ENCODE data around the gene CFH. TPM values are rescaled to one million over a fixed set of nuclear protein-coding genes. Genes with fewer than 3 reads are reported as not detected.

Gene CFH
- total RNA-seq, 4 donors from 2014 or later = 35.7 to 111 (median 60.9) TPM

DNA sequence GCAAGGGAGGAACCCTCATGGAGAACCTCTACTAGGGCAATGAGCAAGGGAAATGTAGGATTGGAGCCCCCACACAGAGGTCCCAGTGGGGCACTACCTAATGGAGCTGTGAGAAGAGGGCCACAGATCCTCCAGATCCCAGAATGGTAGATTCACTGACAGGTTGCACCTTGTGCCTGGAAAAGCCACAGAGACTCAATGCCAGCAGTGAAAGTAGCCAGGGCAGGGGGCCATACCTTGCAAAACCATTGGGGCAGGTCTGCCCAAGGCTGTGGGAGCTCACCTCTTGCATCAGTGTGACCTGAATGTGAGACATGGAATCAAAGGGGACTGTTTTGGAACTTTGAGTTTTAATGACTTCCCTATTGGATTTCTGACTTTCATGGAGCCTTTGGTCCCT, 17.9 kb downstream of the CFH start:
- Histone ChIP-seq H3K4me1 (no peaks in the 10 kb centered on the region), H3K36me3 (peaks cover 0 to 7% of the 10 kb centered on the region in 2 donors), H3K9me3 (peaks cover 0 to 9% (median 0%) of the 10 kb centered on the region in 3 donors), H3K27ac (no peak overlapping the region), H3K4me3 (no peak overlapping the region), H3K27me3 (no peaks in the 10 kb centered on the region)
- ATAC-seq = no peak
- TF ChIP-seq POLR2AphosphoS5 (IDR thresholded peaks at IDR 0.05) = no peak
- TF ChIP-seq, protein P1, sequence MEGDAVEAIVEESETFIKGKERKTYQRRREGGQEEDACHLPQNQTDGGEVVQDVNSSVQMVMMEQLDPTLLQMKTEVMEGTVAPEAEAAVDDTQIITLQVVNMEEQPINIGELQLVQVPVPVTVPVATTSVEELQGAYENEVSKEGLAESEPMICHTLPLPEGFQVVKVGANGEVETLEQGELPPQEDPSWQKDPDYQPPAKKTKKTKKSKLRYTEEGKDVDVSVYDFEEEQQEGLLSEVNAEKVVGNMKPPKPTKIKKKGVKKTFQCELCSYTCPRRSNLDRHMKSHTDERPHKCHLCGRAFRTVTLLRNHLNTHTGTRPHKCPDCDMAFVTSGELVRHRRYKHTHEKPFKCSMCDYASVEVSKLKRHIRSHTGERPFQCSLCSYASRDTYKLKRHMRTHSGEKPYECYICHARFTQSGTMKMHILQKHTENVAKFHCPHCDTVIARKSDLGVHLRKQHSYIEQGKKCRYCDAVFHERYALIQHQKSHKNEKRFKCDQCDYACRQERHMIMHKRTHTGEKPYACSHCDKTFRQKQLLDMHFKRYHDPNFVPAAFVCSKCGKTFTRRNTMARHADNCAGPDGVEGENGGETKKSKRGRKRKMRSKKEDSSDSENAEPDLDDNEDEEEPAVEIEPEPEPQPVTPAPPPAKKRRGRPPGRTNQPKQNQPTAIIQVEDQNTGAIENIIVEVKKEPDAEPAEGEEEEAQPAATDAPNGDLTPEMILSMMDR (IDR thresholded peaks at IDR 0.05) = no peak
- no peak for TF ChIP-seq EP300 (IDR thresholded peaks at IDR 0.05)
- no peak for TF ChIP-seq POLR2A (IDR thresholded peaks at IDR 0.05)

DNA sequence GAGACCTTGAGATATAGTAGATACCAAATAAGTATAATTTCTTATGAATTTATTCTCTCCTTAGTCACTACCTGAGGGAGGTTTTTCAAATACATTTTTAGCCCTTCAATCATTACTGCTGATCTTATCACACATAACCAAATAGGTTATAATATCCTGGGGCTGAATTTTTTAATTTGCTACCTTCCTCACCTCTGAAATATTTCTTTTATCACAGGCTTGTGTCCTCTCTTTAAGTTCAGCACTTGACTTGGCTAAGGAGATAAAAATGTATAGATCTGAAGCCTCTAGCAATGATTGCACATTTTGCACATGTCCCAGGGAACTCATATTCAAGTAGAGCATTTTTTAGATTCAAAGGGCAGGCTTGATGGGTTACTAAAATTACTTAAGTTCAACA, 23.1 kb downstream of the CFH start:
- Histone ChIP-seq H3K4me1 (no peaks in the 10 kb centered on the region), H3K36me3 (peaks cover 0 to 7% of the 10 kb centered on the region in 2 donors), H3K9me3 (no peaks in the 10 kb centered on the region), H3K27me3 (no peaks in the 10 kb centered on the region), H3K27ac (no peak overlapping the region), H3K4me3 (no peak overlapping the region)
- ATAC-seq = no peak
- TF ChIP-seq, protein P1 (IDR thresholded peaks at IDR 0.05) = no peak
- TF ChIP-seq POLR2A (IDR thresholded peaks at IDR 0.05) (no peak), EP300 (IDR thresholded peaks at IDR 0.05) (no peak), POLR2AphosphoS5 (IDR thresholded peaks at IDR 0.05) (no peak)

DNA sequence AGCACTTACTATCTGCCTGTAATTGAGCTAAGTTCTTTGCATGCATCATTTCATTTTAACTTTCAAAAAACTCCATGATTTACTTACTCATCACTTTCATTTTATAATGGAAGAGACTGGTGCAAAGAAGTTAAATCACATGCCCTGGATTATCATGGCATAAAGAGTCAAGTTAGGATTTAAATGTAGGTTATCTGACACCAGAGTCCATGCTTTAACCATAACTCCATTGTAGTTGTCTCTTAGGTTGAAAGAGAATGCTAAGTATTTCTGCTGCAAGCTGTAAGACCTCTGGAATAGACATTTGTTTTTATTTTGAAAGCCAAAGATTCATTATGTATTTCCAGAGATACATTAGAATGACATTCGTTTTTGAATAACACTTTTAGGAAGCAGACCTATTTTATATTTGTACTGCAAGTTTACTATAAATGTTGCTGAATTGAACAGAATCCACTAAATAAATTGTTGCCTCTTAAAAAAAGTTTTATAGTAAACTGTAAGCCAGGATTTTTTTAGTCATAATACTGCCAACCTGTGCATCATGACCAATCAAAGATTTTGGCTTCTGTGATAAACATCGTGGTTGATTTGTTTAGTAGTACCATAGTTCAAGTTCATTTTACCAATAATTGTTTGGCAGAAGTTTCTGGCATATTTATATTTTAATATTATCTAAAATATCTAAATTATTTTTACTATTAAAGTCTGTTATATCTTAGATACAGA, 26.1 kb downstream of the CFH start:
- ATAC-seq = no peak
- WGBS, 2 donors (ENCODE audit: low coverage in 1 of 2) = 45 to 57% methylated on average over 2 of the region's 2 CpGs
- Histone ChIP-seq H3K27ac (no peak overlapping the region), H3K4me3 (no peak overlapping the region), H3K27me3 (no peaks in the 10 kb centered on the region), H3K36me3 (peaks cover 0 to 6% of the 10 kb centered on the region in 2 donors), H3K4me1 (no peaks in the 10 kb centered on the region), H3K9me3 (no peaks in the 10 kb centered on the region)
- no peak for TF ChIP-seq POLR2A (IDR thresholded peaks at IDR 0.05)
- no peak for TF ChIP-seq EP300 (IDR thresholded peaks at IDR 0.05)
- TF ChIP-seq, protein P1 (IDR thresholded peaks at IDR 0.05) = no peak
- TF ChIP-seq POLR2AphosphoS5 (IDR thresholded peaks at IDR 0.05) = no peak

DNA sequence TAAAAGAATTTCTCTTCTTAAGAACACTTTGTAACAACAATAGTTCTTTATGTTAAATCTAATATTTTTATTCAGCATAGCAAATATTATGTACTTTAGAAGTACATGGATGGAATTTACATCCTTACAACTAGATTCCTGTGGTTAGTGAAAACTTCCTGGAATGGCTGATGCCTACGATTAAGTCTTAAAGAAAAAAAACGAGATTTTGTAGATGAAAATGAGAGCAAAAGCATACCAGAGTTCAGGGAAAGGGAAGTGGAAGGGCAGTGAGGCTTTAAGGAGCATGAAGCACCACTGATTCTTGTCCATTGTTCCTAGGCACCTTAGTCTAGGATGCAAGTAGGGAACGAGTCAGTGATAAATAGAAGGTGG, 26.7 kb downstream of the CFH start:
- H3K27me3 ChIP-seq = no peaks in the 10 kb centered on the region
- WGBS, 2 donors (ENCODE audit: low coverage in 1 of 2) = 69 to 73% methylated on average over 2 to 3 of the region's 3 CpGs
- H3K9me3 ChIP-seq = no peaks in the 10 kb centered on the region
- TF ChIP-seq EP300 (IDR thresholded peaks at IDR 0.05) = no peak
- no peak for TF ChIP-seq POLR2A (IDR thresholded peaks at IDR 0.05)
- TF ChIP-seq POLR2AphosphoS5 (IDR thresholded peaks at IDR 0.05) = no peak
- H3K4me3 ChIP-seq = no peak overlapping the region
- H3K27ac ChIP-seq = no peak overlapping the region
- ATAC-seq = no peak
- H3K4me1 ChIP-seq = no peaks in the 10 kb centered on the region
- peaks cover 0 to under 1% of the 10 kb centered on the region in 2 donors for H3K36me3 ChIP-seq

DNA sequence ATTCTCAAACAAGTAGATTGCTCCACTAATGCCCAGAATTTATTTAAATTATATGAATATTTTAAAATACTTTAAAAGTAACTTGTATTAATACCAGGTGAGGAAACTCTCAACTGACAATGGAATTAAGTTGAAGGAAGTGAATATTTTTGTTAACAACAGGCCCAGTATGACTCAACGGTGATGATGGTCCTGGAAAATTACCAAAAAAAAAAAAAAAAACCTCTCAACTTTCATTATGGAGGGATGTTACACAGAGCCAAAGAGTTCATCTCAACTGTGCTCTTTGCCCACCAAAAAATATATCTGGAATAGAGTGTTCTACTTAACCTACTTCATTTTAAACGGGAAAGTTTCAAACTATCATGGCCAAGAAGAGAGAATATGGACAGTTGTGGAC, 28.3 kb downstream of the CFH start:
- Histone ChIP-seq H3K4me3 (no peak overlapping the region), H3K27ac (no peak overlapping the region), H3K4me1 (no peaks in the 10 kb centered on the region), H3K9me3 (no peaks in the 10 kb centered on the region), H3K27me3 (no peaks in the 10 kb centered on the region), H3K36me3 (no peaks in the 10 kb centered on the region)
- TF ChIP-seq POLR2AphosphoS5 (IDR thresholded peaks at IDR 0.05) (no peak), POLR2A (IDR thresholded peaks at IDR 0.05) (no peak), EP300 (IDR thresholded peaks at IDR 0.05) (no peak)
- TF ChIP-seq, protein P1 (IDR thresholded peaks at IDR 0.05) = no peak
- ATAC-seq = no peak
- whole genome bisulfite sequencing, 2 donors (ENCODE audit: low coverage in 1 of 2) = 69 to 79% methylated on average over 2 of the region's 2 CpGs

All from gastroesophageal sphincter (tissue), 4 donors.